GM18520 (cell line): Measurements from ENCODE around the gene ELP2.

Experiments
- ATAC-seq: cut with Tn5 transposase; IDR thresholded peaks from one replicate; pipeline ENCODE4 v1.9.1; 2021; ENCODE audit not compliant: unreplicated experiment

Gene ELP2

DNA sequence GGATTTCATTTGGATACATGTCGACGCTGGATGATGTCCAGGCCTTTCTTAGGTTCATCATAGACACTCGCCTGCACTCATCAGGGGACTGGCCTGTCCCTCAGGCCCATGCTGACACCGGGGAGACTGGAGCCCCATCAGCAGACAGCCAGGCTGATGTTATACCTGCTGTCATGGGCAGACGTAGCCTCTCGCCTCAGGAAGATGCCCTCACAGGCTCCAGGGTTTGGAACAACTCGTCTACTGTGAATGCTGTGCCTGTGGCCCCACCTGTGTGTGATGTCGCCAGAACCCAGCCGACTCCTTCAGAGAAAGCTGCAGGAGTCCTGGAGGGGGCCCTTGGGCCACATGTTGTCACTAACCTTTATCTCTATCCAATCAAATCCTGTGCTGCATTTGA, 85.9 kb downstream of the ELP2 start:
- no peak for ATAC-seq

DNA sequence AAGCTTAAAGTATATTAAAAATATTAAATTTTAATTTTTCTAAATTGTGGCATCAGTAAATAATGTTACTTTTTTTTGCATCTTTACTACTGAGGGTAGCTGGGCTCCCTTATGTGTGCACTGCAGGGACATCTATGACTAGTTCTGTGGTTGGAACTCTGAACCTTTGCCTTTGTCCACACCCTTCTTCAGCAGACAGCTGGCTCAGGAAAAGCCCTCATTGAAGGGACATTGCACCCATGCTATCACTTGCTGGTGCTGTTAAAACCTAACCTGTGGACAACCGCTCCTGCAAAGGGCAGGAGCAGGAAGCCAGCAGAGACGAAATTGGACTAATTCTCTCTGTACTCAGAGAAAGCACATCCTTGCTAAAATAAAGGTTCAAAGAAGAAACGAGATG, 87.6 kb downstream of the ELP2 start:
- no peak for ATAC-seq

DNA sequence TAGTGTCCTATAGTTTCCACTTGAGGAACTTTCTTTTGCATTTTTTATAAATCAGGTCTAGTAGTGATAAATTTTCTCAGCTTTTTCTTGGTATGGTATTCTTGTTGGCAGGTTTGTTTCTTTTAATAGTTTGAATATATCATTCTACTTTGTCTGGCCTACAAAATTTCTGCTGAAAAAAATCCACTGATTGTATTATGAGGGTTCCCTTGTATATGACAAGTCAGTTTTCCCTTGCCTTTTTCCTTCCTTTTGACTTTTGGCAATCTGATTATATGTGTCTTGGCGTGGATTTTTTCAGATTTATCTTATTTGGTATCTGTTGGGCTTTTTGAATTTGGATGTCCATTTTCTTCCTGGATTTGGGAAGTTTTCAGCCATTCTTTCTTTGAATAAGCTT, 99.5 kb downstream of the ELP2 start:
- ATAC-seq, result no peak
